KMS-11 (cell line): ENCODE measurements around the gene CCDC91.

Experiments
- H2AFZ ChIP-seq: fragments of 200-600 bp; sonication (generic); 2 replicates; pipeline ENCODE4 v1.6.1; 2016; ENCODE audit warnings: antibody characterized with exemption, mixed run types, low read depth
- H3K27ac ChIP-seq: fragments of 200-600 bp; sonication (generic); 2 replicates; pipeline ENCODE4 v1.6.1; 2016; ENCODE audit warnings: mild to moderate bottlenecking, mixed run types
- H3K27me3 ChIP-seq: fragments of 200-600 bp; sonication (generic); 2 replicates; pipeline ENCODE4 v1.6.1; 2017; ENCODE audit warnings: mild to moderate bottlenecking, low read depth, mixed run types, moderate library complexity; ENCODE audit not compliant: insufficient read depth
- H3K36me3 ChIP-seq: fragments of 200-600 bp; sonication (generic); 2 replicates; pipeline ENCODE4 v1.6.1; 2017; ENCODE audit warnings: mild to moderate bottlenecking, mixed run types; ENCODE audit not compliant: insufficient read depth
- H3K4me1 ChIP-seq: fragments of 200-600 bp; sonication (generic); 2 replicates; pipeline ENCODE4 v1.6.1; 2016; ENCODE audit warnings: mild to moderate bottlenecking, low read depth, mixed run types; ENCODE audit not compliant: poor library complexity, severe bottlenecking
- H3K4me2 ChIP-seq: fragments of 200-600 bp; sonication (generic); 2 replicates; pipeline ENCODE4 v1.7.0; 2016; ENCODE audit warnings: mild to moderate bottlenecking, mixed run types
- H3K4me3 ChIP-seq: fragments of 200-600 bp; sonication (generic); IDR thresholded peaks from 2 replicates; pipeline ENCODE4 v1.6.1; 2017; ENCODE audit warnings: low read depth, low read length, mixed read lengths; ENCODE audit not compliant: insufficient read depth
- H3K79me2 ChIP-seq: fragments of 200-600 bp; sonication (generic); 2 replicates; pipeline ENCODE4 v1.6.1; 2016; ENCODE audit warnings: low read depth, mixed run types; ENCODE audit not compliant: insufficient read depth
- H3K9ac ChIP-seq: fragments of 200-600 bp; sonication (generic); 2 replicates; pipeline ENCODE4 v1.6.1; 2016; ENCODE audit warnings: mild to moderate bottlenecking, mixed run types
- H4K20me1 ChIP-seq: fragments of 200-600 bp; sonication (generic); 2 replicates; pipeline ENCODE4 v1.6.1; 2016; ENCODE audit warnings: mild to moderate bottlenecking, mixed run types; ENCODE audit not compliant: insufficient read depth
- CTCF ChIP-seq: fragments of 200-600 bp; sonication (generic); conservative IDR thresholded peaks from 2 replicates; pipeline ENCODE4 v1.6.1; 2017; ENCODE audit warnings: low read depth, mild to moderate bottlenecking, antibody characterized with exemption, low read length, moderate library complexity, mixed read lengths

CCDC91 gene

GRCh38 chr12:28190321-28191050 is at the start of gene CCDC91:
CCDC91 (plus strand) TSS chr12:28190456; CDS start chr12:28257216, 66,760 bp downstream.
- H4K20me1 ChIP-seq, result no peaks in the 10 kb centered on the region
- no peak for TF ChIP-seq CTCF
- H3K79me2 ChIP-seq, result peaks cover 7% of the 10 kb centered on the region; the same call in 1 of the 2 replicates
- peaks cover 24% of the 10 kb centered on the region for H3K4me1 ChIP-seq
- H2AFZ ChIP-seq, result peak within 1 kb of the TSS; percentile 91
- no peaks in the 10 kb centered on the region for H3K27me3 ChIP-seq
- H3K4me3 ChIP-seq, result no peak within 1 kb of the TSS
- peak within 1 kb of the TSS; percentile 92 for H3K4me2 ChIP-seq
- H3K36me3 ChIP-seq, result no peaks in the 10 kb centered on the region
- peak within 1 kb of the TSS; percentile 97 for H3K9ac ChIP-seq
- H3K27ac ChIP-seq, result peak within 1 kb of the TSS; percentile 92

- TF ChIP-seq CTCF, result no peak
- Histone ChIP-seq H3K36me3 (no peaks in the 10 kb centered on the region), H3K79me2 (no peaks in the 10 kb centered on the region), H4K20me1 (no peaks in the 10 kb centered on the region), H3K9ac (no peak overlapping the region), H3K27ac (no peak overlapping the region), H3K4me1 (no peaks in the 10 kb centered on the region), H3K4me3 (no peak overlapping the region), H2AFZ (no peak overlapping the region), H3K4me2 (no peak overlapping the region), H3K27me3 (no peaks in the 10 kb centered on the region)
Measured at GRCh38 chr12:28144059-28144458, 46.2 kb upstream of the CCDC91 start.

GRCh38 chr12:28144532-28144931 is 45.7 kb upstream of the CCDC91 start:
- TF ChIP-seq CTCF, result no peak
- H3K79me2 ChIP-seq, result no peaks in the 10 kb centered on the region

GRCh38 chr12:28145216-28145615 is 45.0 kb upstream of the CCDC91 start:
- no peak overlapping the region for H3K4me3 ChIP-seq

More at GRCh38 chr12:28144532-28144931, 45.7 kb upstream of the CCDC91 start:
- Histone ChIP-seq H3K9ac (no peak overlapping the region), H3K4me1 (no peaks in the 10 kb centered on the region), H4K20me1 (no peaks in the 10 kb centered on the region), H3K36me3 (no peaks in the 10 kb centered on the region), H3K27me3 (no peaks in the 10 kb centered on the region), H3K27ac (no peak overlapping the region), H2AFZ (no peak overlapping the region), H3K4me2 (no peak overlapping the region), H3K4me3 (no peak overlapping the region)

More at GRCh38 chr12:28145216-28145615, 45.0 kb upstream of the CCDC91 start:
- Histone ChIP-seq H3K4me1 (no peaks in the 10 kb centered on the region), H3K36me3 (no peaks in the 10 kb centered on the region), H3K27me3 (no peaks in the 10 kb centered on the region), H3K9ac (no peak overlapping the region), H3K79me2 (no peaks in the 10 kb centered on the region), H3K27ac (no peak overlapping the region), H4K20me1 (no peaks in the 10 kb centered on the region), H3K4me2 (no peak overlapping the region), H2AFZ (no peak overlapping the region)
- no peak for TF ChIP-seq CTCF
